Neural cell (in vitro differentiated cells): ENCODE results near the gene SHLD2.
"Not testable (repeated sequence)": the region's sequence is repeated elsewhere in the genome, so short reads cannot be mapped to it uniquely, and the experiment has no call there.

Experiments
- EZH2 ChIP-seq: fragments of 200-600, 300-800 bp; shearing (Covaris generic), sonication (generic); IDR thresholded peaks from 2 replicates; pipeline ENCODE4 v1.6.1; 2014; ENCODE audit warnings: antibody characterized with exemption, low read length, borderline replicate concordance, mild to moderate bottlenecking; ENCODE audit not compliant: insufficient read depth, poor library complexity, severe bottlenecking
- MXI1 ChIP-seq: fragments of 450-650 bp; conservative IDR thresholded peaks from 2 replicates; pipeline ENCODE4 v1.6.1; 2014; ENCODE audit warnings: antibody characterized with exemption, mild to moderate bottlenecking; ENCODE audit not compliant: poor library complexity, severe bottlenecking
- TF ChIP-seq, protein P1 (sequence below): fragments of 450-650 bp; IDR thresholded peaks from 2 replicates; pipeline ENCODE4 v1.5.1; 2014; ENCODE audit warnings: antibody characterized with exemption, mild to moderate bottlenecking, moderate library complexity; ENCODE audit not compliant: poor library complexity, severe bottlenecking
- TF ChIP-seq, protein P2 (sequence below): IDR thresholded peaks from 2 replicates; pipeline ENCODE4 v1.6.1; 2012; ENCODE audit warnings: borderline replicate concordance

DNA sequence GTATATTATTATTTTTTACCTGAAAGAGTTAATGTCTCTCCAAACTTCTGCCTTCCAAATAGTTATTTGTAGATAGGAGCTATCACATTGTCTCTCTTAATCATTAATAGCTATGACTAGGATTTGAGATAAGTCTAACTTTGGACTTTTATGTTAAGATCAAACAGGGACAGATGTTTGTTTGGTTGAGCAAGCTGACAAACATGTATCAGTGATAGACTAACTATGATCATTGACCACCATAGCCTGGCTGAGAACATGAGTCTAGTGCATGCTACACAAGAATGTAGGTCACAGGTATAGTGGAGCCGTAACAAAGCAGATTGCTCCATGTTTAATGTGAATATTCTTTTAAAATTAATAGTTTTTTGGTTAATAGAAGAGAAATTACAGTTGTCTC is 76.7 kb downstream of the SHLD2 start:
- TF ChIP-seq, protein P1, sequence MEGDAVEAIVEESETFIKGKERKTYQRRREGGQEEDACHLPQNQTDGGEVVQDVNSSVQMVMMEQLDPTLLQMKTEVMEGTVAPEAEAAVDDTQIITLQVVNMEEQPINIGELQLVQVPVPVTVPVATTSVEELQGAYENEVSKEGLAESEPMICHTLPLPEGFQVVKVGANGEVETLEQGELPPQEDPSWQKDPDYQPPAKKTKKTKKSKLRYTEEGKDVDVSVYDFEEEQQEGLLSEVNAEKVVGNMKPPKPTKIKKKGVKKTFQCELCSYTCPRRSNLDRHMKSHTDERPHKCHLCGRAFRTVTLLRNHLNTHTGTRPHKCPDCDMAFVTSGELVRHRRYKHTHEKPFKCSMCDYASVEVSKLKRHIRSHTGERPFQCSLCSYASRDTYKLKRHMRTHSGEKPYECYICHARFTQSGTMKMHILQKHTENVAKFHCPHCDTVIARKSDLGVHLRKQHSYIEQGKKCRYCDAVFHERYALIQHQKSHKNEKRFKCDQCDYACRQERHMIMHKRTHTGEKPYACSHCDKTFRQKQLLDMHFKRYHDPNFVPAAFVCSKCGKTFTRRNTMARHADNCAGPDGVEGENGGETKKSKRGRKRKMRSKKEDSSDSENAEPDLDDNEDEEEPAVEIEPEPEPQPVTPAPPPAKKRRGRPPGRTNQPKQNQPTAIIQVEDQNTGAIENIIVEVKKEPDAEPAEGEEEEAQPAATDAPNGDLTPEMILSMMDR = not testable (repeated sequence)
- TF ChIP-seq, protein P2, sequence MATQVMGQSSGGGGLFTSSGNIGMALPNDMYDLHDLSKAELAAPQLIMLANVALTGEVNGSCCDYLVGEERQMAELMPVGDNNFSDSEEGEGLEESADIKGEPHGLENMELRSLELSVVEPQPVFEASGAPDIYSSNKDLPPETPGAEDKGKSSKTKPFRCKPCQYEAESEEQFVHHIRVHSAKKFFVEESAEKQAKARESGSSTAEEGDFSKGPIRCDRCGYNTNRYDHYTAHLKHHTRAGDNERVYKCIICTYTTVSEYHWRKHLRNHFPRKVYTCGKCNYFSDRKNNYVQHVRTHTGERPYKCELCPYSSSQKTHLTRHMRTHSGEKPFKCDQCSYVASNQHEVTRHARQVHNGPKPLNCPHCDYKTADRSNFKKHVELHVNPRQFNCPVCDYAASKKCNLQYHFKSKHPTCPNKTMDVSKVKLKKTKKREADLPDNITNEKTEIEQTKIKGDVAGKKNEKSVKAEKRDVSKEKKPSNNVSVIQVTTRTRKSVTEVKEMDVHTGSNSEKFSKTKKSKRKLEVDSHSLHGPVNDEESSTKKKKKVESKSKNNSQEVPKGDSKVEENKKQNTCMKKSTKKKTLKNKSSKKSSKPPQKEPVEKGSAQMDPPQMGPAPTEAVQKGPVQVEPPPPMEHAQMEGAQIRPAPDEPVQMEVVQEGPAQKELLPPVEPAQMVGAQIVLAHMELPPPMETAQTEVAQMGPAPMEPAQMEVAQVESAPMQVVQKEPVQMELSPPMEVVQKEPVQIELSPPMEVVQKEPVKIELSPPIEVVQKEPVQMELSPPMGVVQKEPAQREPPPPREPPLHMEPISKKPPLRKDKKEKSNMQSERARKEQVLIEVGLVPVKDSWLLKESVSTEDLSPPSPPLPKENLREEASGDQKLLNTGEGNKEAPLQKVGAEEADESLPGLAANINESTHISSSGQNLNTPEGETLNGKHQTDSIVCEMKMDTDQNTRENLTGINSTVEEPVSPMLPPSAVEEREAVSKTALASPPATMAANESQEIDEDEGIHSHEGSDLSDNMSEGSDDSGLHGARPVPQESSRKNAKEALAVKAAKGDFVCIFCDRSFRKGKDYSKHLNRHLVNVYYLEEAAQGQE = not testable (repeated sequence)
- TF ChIP-seq MXI1, EZH2: not testable (repeated sequence)
